ENCODE data around the gene OR8U1.
"Not testable (repeated sequence)": the region's sequence is repeated elsewhere in the genome, so short reads cannot be mapped to it uniquely, and the experiment has no call there.

Gene OR8U1

DNA sequence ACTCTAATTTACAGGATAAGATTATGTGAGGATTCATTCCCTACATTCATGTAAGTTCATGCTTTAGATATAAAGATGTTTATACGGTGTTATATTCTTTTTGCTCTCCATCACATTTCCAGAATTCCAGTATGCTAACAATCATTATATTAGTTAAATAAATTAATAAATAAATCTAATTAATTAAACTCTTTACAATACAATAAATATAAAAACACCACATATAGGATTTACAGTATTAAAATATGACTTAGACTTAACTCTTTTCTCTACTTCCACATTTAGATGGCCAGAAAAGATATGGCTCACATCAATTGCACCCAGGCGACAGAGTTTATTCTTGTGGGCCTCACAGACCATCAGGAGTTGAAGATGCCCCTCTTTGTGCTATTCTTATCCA is at the start of gene OR8U1:
TSS of gene OR8U1 (plus strand) at position 301 of the 400 bp plus-strand sequence. CDS start at position 301, 0 bp downstream.
- DNase-seq, result no peak

DNA sequence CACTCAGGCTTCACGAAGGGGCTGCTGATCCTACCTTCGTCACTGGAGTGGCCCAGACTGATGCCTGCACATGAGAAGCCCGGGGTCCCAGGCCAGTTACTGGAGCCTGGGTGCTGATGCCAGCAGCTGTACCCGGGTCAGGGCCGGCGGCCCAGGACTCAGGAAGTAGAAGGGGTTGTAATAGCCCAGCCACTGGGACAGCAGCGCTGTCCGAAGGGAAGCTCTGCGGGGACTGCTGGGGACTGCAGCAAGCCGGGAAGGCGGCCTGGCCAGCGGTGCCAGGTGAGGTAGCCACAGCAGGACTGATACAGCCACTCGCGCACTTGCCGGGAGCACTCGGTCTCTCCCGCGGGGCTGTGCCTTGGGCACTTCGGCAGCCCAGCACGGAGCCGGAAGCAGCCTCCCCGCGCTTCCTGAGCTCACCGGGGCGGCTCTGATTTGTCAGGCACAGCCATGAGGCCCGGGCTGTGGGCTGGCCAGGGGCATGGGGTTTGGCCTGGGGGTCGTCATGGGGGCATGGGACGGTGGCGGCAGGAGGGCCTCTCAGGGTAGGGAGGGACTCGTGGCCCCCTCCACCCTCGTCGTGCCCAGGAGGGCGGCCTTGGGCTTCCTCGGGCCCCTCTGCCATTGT is 43.4 kb upstream of the OR8U1 start:
- DNase-seq, result no peak

DNA sequence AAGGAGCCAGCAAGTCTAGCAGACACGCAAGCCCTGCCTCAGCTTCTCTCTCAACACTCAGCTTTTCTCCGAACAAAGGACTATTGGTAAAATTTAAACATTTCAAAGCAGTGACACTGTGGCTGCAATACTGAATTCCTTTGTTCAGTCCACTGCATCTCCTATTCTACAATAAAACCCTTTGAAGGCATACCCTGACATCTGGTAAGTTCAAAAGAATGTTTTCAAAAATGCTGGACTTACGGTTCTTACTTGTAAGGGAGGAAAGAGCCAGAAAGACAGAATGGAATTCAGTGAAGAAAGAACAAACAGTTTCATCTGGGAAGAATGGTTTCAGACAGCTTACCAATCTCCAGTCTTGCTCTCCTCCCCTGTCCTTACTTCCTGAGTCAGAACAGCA is 42.3 kb upstream of the OR8U1 start:
- peak in 1 of 51 donors; percentile 1 for DNase-seq

DNA sequence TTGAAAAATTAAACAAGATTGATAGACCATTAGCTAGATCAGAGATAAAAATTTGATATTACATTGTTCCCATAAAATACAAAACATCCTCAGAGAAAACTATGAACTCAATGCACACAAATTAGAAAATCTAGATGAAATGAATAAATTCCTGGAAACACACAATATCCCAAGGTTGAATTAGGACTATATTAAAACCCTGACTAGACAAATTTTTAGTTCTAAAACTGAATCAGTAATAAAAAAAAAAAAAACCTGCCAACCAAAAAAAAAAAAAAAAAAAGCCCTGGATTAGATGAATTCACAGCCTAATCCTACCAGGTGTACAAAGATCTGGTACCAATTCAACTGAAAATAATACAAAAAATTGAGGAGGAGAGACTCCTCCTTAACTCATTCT is 35.1 kb upstream of the OR8U1 start:
- DNase-seq, result no peak

DNA sequence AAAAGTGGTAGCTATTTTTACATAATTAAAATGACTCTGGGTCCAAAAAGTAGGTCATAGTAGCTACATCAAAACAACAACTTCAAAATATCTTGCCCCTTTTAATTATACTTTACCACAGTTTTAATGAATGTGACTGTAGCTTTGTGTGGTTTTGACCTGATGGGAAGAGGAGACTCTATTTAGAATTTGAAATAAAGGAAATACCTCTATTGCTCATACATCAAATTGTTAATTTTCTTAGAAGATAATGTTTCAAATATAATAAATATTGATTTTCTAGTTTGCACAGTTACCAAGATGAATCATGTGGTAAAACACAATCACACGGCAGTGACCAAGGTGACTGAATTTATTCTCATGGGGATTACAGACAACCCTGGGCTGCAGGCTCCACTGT is 29.7 kb upstream of the OR8U1 start, which contains the start of gene OR8K1:
TSS of gene OR8K1 (plus strand) at position 301 of the 400 bp plus-strand sequence. CDS start at position 301, 0 bp downstream.
- no peak for DNase-seq

DNA sequence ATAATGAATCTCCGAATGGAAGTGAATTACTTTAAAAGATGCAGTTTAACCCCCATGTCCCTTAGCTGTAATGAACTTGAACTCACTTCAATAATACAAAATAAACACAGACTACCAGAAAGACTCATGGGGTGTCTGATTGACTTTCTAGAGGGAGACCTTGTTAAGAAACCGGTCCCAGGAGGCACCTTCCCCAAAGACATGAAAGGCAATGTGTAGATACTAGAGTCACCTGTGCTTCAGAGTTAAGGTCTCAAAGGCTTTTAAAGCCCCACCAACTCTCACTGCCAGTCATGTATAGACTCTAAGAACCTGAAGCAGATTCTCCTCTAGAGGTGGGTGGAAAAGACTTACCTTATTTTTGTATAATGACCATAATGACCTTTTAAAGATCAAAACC is 21.4 kb upstream of the OR8U1 start, which contains the start of gene OR8J1:
TSS of gene OR8J1 (plus strand) at position 301 of the 400 bp plus-strand sequence. CDS start 5,956 bp downstream, outside the sequence.
- no peak for DNase-seq

DNA sequence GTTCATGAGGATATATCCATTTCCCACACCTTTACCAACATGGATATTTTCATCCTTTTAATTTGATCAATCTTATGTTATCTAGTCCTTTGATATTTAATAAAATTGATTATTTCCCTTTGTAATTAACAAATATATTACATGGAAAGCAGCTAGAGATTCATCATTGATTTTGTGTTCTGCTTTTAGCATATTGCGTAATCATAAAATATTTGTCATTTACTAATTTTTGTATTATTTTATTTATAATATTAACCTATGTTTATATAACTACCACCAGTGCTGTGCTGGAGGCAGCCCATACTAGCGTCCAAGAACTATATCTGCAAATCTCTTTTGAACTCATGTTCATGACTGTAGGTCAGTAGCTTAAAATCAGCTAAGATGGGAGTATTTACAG is 4.7 kb downstream of the OR8U1 start:
- no peak for DNase-seq

DNA sequence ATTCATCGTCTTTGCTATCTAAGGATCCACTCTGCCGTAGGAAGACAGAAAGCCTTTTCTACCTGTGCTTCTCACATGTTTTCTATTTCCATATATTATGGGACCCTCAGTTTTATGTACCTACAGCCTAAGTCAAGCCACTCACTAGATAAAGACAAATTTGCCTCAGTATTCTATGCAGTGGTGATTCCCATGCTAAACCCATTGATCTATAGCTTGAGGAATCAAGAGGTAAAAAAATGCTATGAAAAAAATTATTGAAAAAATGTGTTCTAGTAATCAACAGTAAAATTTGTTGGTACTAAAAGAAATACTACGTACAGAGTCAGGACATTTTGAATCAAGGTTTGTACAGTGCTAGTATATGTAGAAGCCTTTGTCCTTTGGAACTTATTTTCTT is 19.0 kb downstream of the OR8U1 start:
- DNase-seq, result no peak

DNA sequence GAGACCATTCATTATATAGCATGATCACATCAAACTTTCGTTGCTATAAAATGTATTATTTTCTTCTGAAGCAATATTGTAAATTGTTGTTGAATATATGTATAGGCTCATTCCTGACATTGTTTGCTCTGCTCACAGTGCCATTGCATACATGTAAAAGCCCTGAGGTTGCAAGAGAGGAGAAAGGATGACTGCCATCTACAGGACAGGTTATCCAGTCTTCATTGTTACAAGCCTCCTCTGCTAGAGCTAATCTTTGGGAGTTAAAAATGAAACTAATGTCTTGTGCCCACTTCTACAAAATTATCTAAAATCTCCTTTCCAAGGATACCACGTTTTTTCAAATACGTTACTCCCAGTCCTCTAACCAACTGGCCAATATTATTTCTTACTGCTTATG is 20.6 kb downstream of the OR8U1 start:
- no peak for DNase-seq

DNA sequence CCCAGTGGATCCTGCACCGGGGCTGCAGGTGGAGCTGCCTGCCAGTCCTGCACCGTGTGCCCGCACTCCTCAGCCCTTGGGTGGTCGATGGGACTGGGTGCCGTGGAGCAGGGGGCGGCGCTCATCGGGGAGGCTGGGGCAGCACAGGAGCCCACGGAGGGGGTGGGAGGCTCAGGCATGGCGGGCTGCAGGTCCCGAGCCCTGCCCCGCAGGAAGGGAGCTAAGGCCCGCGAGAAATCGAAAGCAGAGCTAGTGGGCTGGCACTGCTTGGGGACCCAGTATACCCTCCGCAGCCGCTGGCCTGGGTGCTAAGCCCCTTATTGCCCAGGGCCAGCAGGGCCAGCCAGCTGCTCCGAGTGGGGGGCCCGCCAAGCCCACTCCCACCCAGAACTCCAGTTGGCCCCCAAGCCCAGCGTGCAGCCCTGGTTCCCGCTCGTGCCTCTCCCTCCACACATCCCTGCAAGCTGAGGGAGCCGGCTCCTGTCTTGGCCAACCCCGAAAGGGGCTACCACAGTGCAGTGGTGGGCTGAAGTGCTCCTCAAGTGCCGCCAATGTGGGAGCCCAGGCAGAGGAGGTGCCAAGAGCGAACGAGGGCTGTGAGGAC is 26.5 kb downstream of the OR8U1 start:
- DNase-seq, result not testable (repeated sequence)

DNA sequence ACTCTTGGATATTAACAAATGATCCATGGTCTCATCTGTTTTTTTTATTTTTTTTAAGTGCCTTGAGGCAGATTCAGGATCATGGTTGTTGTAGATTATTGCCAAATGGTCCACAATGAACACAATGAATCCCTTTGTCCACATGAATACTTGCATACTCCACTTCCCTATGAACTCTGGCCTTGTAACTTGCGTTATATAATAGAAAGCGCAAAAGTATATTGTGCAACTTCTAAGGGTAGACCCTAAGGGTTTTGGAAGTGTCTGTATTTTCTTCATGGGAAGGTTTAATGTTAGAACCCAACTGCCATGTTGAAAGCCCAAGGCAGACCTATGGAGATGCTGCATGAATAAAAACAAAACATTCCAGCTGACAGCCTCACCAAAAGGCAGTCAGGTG is 29.0 kb downstream of the OR8U1 start:
- no peak for DNase-seq

DNA sequence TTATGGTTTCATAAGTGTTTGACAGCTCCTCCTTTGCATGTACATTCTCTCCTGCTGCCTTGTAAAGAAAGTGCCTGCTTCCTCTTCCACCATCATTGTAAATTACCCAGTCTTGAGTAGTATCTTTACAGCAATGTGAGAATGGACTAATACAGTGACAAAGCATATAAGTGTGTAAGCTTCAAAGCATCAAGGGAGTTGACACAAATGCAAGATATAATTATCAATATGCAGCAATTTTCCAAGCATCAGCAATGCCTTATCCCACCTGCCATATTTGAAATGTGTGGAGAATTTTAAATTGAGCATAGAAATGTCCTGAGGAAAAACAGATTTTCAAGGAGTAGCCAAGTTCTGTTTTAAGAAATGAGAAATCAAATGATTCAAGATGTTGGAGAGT is 35.4 kb downstream of the OR8U1 start:
- no peak for DNase-seq

DNA sequence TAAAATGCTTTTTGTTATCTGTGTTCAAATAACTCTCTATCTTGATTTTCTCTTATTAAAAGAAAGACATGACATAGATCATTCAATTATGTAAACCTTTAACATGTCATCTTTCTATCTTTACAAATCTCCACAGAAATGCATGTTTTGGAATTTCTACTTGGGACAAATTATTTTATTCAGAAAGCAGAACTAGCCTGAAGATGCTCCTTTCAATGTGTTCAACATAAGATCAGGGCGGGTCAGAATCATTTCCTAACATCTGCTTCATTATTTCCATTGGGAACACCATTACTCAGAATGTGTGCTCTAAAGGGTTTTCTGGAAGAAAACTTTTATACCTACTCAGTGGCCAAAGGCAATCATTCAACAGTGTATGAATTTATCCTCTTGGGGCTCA is 37.0 kb downstream of the OR8U1 start, which contains the start of gene OR5AL1:
TSS of gene OR5AL1 (plus strand) at position 301 of the 400 bp plus-strand sequence.
- DNase-seq, result no peak
